ENCODE data around the gene PHAF1. TPM values are rescaled to one million over a fixed set of nuclear protein-coding genes. Genes with fewer than 3 reads are reported as not detected.

The PHAF1 gene
- total and polyA plus RNA-seq, 9 of the 15 experiments (the other 6 are each of a cell fraction or from before 2014, with no cell fraction given), result 5.1 to 25.4 (median 13.8) TPM

GRCh38 chr16:67114793-67115192 is 5.1 kb downstream of the PHAF1 start:
- DNase-seq (ENCODE audit: extremely low read depth in 1 of 4, low spot score in 3 of 4), result no peak
- Histone ChIP-seq H2AFZ (ENCODE audit: low read depth, low read length) (no peak overlapping the region), H3K36me3 (ENCODE audit: control insufficient read depth, insufficient read depth, low read length) (peaks cover 36% of the 10 kb centered on the region), H3K9ac (ENCODE audit: insufficient read depth in 1 of 2, low read depth in 2 of 2, low read length in 2 of 2) (no peak overlapping the region), H3K27ac (ENCODE audit: extremely low read depth, low read depth, low read length) (no peak overlapping the region), H3K4me1 (replicated peaks in 1 of 2; ENCODE audit: control insufficient read depth in 2 of 2, insufficient read depth in 2 of 2, low read length in 2 of 2) (peaks cover 16 to 18% of the 10 kb centered on the region in 2 experiments; a peak in 4 of 5 replicates), H3K9me3 (replicated peaks; ENCODE audit: control insufficient read depth, insufficient read depth, low read depth, low read length) (no peaks in the 10 kb centered on the region), H3K4me2 (ENCODE audit: insufficient read depth, low read length) (no peak overlapping the region), H3K27me3 (ENCODE audit: control insufficient read depth in 2 of 2, insufficient read depth in 2 of 2, low read length in 2 of 2) (no peaks in the 10 kb centered on the region), H3K4me3 (no peak overlapping the region), H4K20me1 (replicated peaks; ENCODE audit: control insufficient read depth, insufficient read depth, low read length) (peaks cover 3% of the 10 kb centered on the region; the same call in 1 of the 2 replicates), H3K9me1 (ENCODE audit: control insufficient read depth, insufficient read depth, low read length) (no peaks in the 10 kb centered on the region), H3K79me2 (ENCODE audit: control insufficient read depth, insufficient read depth, low read length) (peaks cover 68% of the 10 kb centered on the region)
- ChIA-PET POLR2A (interaction anchor here (0.8 to 1.6 kb wide), 2 partner anchors 10 to 103 kb away, joined by 3 read pairs; no protein-coding TSS in a partner anchor), CTCF (ENCODE audit: low intra/inter-chr PET ratio) (no interaction called here)
- FAIRE-seq, result no peak
- in situ Hi-C loops (cut with MboI) (no loop called here), intact Hi-C loops (cut with micrococcal nuclease) (no loop called here)
- 48% methylated on average over 2 of the region's 2 CpGs for WGBS (ENCODE audit: insufficient coverage, low coverage, missing lambda C conversion rate)
- BruUV-seq (replicated peaks), result no TSS peak
- no peak for ATAC-seq
- TF ChIP-seq TCF3 (CRISPR knock-in tag; IDR thresholded peaks at IDR 0.05) (no peak), PRDM10 (IDR thresholded peaks at IDR 0.05; ENCODE audit: partially characterized antibody) (no peak), ZZZ3 (IDR thresholded peaks at IDR 0.05) (no peak), RHOXF2B (CRISPR knock-in tag; conservative IDR thresholded peaks at IDR 0.05) (no peak), SMAD4 (CRISPR knock-in tag; conservative IDR thresholded peaks at IDR 0.05) (no peak), ZBTB12 (CRISPR knock-in tag; IDR thresholded peaks at IDR 0.05) (no peak), VEZF1 (CRISPR knock-in tag; IDR thresholded peaks at IDR 0.05) (no peak), GMEB1 (CRISPR knock-in tag; IDR thresholded peaks at IDR 0.05) (no peak), GABPB1 (CRISPR knock-in tag; IDR thresholded peaks at IDR 0.05) (no peak), HNRNPL (IDR thresholded peaks at IDR 0.05; ENCODE audit: low read depth, low read length) (no peak), NEUROD1 (IDR thresholded peaks at IDR 0.05; ENCODE audit: borderline replicate concordance, low read depth, low read length, partially characterized antibody) (no peak), NBN (IDR thresholded peaks at IDR 0.05; ENCODE audit: low read depth) (no peak)

All from K562 (cell line).